Measurements from ENCODE around the gene RPL27. TPM values are rescaled to one million over a fixed set of nuclear protein-coding genes. Genes with fewer than 3 reads are reported as not detected.

The RPL27 gene
- total and polyA plus RNA-seq, 2 of the 8 experiments (the other 6 are each of a cell fraction or from before 2014, with no cell fraction given), result 1,415 to 3,779 TPM

DNA sequence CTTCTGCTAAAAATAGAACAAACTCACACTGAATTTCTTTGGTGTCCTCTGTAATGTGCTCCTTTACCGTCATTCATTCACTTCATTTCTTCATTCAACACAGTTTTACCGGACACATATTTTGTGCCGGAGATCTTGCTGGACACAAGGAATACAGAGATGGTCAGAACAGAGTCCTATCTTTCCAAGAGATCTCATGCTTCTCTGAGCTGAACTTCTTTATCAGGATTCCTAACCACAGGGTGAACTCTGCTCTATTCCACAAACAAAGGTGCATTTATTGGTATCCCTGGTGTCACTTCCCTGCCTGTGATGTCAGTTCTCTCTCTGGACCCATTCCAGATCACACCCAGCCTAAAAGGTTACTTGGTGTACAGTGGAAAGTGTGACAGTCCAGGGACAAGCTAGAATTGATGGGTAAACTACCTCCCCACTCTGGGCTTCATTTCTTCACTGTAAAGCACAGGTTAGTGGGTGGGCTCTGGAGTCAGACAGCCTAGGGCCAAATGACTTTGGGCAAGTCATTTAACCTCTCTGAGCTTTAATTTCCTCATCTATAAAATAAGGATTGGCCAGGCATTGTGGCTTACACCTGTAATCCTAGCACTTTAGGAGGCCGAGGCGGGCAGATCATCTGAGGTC lies 12.6 kb downstream of the RPL27 start:
- no peak overlapping the region for H2BK5ac ChIP-seq (ENCODE audit: low read depth, low read length)
- 96% methylated on average over 5 of the region's 5 CpGs; no CpG with 5 or more reads in 1 of the 2 experiments for WGBS, 2 experiments (ENCODE audit: extremely low coverage in 1 of 2, insufficient coverage in 1 of 2, insufficient read length in 1 of 2, insufficient replicate concordance in 2 of 2, low coverage in 1 of 2, low lambda C conversion rate in 2 of 2, missing lambda C conversion rate in 1 of 2)
- TF ChIP-seq BRCA1 (IDR thresholded peaks at IDR 0.05; ENCODE audit: low read depth, low read length) (no peak), SP1 (IDR thresholded peaks at IDR 0.05; ENCODE audit: low read depth, low read length) (no peak), TEAD4 (IDR thresholded peaks at IDR 0.05; ENCODE audit: low read depth, low read length) (no peak), TCF12 (IDR thresholded peaks at IDR 0.05; ENCODE audit: low read depth, low read length) (no peak), PHF8 (conservative IDR thresholded peaks at IDR 0.05; ENCODE audit: low read depth, low read length) (no peak), BACH1 (IDR thresholded peaks at IDR 0.05; ENCODE audit: low read length) (no peak), JUND (IDR thresholded peaks at IDR 0.05; ENCODE audit: low read length) (no peak), GTF2F1 (IDR thresholded peaks at IDR 0.05; ENCODE audit: borderline replicate concordance, low read depth, low read length) (no peak), TBP (IDR thresholded peaks at IDR 0.05; ENCODE audit: low read depth, low read length) (no peak), BCL11A (IDR thresholded peaks at IDR 0.05; ENCODE audit: low read depth in 2 of 2, low read length in 2 of 2) (no peak)
- TF ChIP-seq, protein P1, sequence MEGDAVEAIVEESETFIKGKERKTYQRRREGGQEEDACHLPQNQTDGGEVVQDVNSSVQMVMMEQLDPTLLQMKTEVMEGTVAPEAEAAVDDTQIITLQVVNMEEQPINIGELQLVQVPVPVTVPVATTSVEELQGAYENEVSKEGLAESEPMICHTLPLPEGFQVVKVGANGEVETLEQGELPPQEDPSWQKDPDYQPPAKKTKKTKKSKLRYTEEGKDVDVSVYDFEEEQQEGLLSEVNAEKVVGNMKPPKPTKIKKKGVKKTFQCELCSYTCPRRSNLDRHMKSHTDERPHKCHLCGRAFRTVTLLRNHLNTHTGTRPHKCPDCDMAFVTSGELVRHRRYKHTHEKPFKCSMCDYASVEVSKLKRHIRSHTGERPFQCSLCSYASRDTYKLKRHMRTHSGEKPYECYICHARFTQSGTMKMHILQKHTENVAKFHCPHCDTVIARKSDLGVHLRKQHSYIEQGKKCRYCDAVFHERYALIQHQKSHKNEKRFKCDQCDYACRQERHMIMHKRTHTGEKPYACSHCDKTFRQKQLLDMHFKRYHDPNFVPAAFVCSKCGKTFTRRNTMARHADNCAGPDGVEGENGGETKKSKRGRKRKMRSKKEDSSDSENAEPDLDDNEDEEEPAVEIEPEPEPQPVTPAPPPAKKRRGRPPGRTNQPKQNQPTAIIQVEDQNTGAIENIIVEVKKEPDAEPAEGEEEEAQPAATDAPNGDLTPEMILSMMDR (IDR thresholded peaks at IDR 0.05; ENCODE audit: control extremely low read depth in 1 of 3, insufficient read depth in 1 of 3, low read depth in 1 of 3, low read length in 3 of 3), result no peak

More for the DNA sequence above, 12.6 kb downstream of the RPL27 start:
- H4K5ac ChIP-seq (ENCODE audit: insufficient read length, low read depth, low read length), result no peak overlapping the region
- H3K4me2 ChIP-seq (ENCODE audit: insufficient read depth in 1 of 2, low read depth in 2 of 2, low read length in 2 of 2), result no peak overlapping the region
- H3K56ac ChIP-seq (replicated peaks; ENCODE audit: insufficient read length, low read depth, low read length), result no peak overlapping the region
- H2AK5ac ChIP-seq (ENCODE audit: low read depth, low read length), result no peak overlapping the region
- ChIA-PET CTCF (ENCODE audit: partially characterized antibody) (interaction anchor here (1.9 kb wide), 1 partner anchor 12 kb away, joined by 6 read pairs; the partner anchor contains the start of gene RPL27), POLR2A (ENCODE audit: partially characterized antibody) (interaction anchor here (0.7 to 7.5 kb wide), 5 partner anchors 9 to 305 kb away, joined by 3 to 104 read pairs (median 3); partner anchors contain the start of genes RPL27 and VAT1)
- H3K4me3 ChIP-seq (ENCODE audit: extremely low read depth in 1 of 4, insufficient read depth in 2 of 4, low read depth in 3 of 4, low read length in 4 of 4), result no peak overlapping the region
- no peaks in the 10 kb centered on the region for H3K27me3 ChIP-seq (replicated peaks in 1 of 4; ENCODE audit: control insufficient read depth in 3 of 4, extremely low read depth in 1 of 4, insufficient read depth in 3 of 4, low read length in 3 of 4)
- no peak overlapping the region for H4K91ac ChIP-seq (replicated peaks; ENCODE audit: insufficient read length, low read length)
- H3K9me3 ChIP-seq (ENCODE audit: insufficient read depth in 2 of 2, low read depth in 1 of 2, low read length in 1 of 2), result no peaks in the 10 kb centered on the region
- DNase-seq (ENCODE audit: low read depth in 1 of 2, low spot score in 2 of 2), result no peak
- H3K36me3 ChIP-seq (ENCODE audit: control insufficient read depth in 2 of 4, insufficient read depth in 4 of 4, low read length in 3 of 4), result peaks cover 0 to 12% (median 0%) of the 10 kb centered on the region in 4 experiments; a peak in 4 of 8 replicates
- no peak overlapping the region for H2BK12ac ChIP-seq (ENCODE audit: low read depth, low read length)
- H4K8ac ChIP-seq (ENCODE audit: extremely low read depth, insufficient read depth, low read length), result no peak overlapping the region
- H3K79me1 ChIP-seq (ENCODE audit: low read depth, low read length), result 0 out of 2 replicates have a peak, but pooled peaks cover 6% of the 10 kb centered on the region
- H2BK15ac ChIP-seq (ENCODE audit: low read length), result no peak overlapping the region
- no peak overlapping the region for H3K23ac ChIP-seq (ENCODE audit: insufficient read length)
- FAIRE-seq, result no peak
- no peak overlapping the region for H3K18ac ChIP-seq (ENCODE audit: extremely low read depth, low read length)
- H3K14ac ChIP-seq (ENCODE audit: insufficient read length), result no peak overlapping the region
- H3K9ac ChIP-seq (replicated peaks in 1 of 4; ENCODE audit: extremely low read depth in 1 of 4, low read depth in 3 of 4, low read length in 3 of 4), result no peak overlapping the region
- H3K23me2 ChIP-seq (ENCODE audit: low read depth, low read length), result no peaks in the 10 kb centered on the region; the same call in 1 of the 2 replicates
- H3K27ac ChIP-seq (ENCODE audit: low read depth, low read length), result no peak overlapping the region
- H4K20me1 ChIP-seq (replicated peaks in 1 of 2; ENCODE audit: control insufficient read depth in 1 of 2, insufficient read depth in 2 of 2, low read length in 2 of 2), result peaks cover 2% of the 10 kb centered on the region in 2 experiments
- no peak overlapping the region for H2AFZ ChIP-seq (ENCODE audit: low read length)
- H2BK20ac ChIP-seq (ENCODE audit: low read length), result no peak overlapping the region
- no peaks in the 10 kb centered on the region for H3K79me2 ChIP-seq (ENCODE audit: control insufficient read depth in 1 of 2, insufficient read depth in 2 of 2, low read length in 2 of 2)
- no peak overlapping the region for H2BK120ac ChIP-seq (replicated peaks; ENCODE audit: low read depth, low read length)
- peaks cover 3 to 7% (median 3%) of the 10 kb centered on the region in 4 experiments for H3K4me1 ChIP-seq (replicated peaks in 1 of 4; ENCODE audit: control insufficient read depth in 3 of 4, insufficient read depth in 4 of 4, low read length in 3 of 4)
- no peak overlapping the region for H3K4ac ChIP-seq (replicated peaks; ENCODE audit: insufficient read length, low read depth, low read length)

Data from H1 (cell line).